ENCODE data around the gene PIM1.
"Not testable (repeated sequence)": the region's sequence is repeated elsewhere in the genome, so short reads cannot be mapped to it uniquely, and the experiment has no call there.

PIM1 gene

GRCh38 chr6:37169496-37170272 is at the start of gene PIM1:
Gene PIM1, plus strand, starts transcription at chr6:37170152. Its CDS starts 424 bp downstream, at chr6:37170576.
- DNase-seq (ENCODE audit: low read depth): peak; percentile 100

- DNase-seq (ENCODE audit: low read depth): no peak
Observed at GRCh38 chr6:37121556-37121955, 48.4 kb upstream of the PIM1 start.

GRCh38 chr6:37122861-37123260 is 47.1 kb upstream of the PIM1 start:
- no peak for DNase-seq (ENCODE audit: low read depth)

GRCh38 chr6:37123957-37124729 is 45.8 kb upstream of the PIM1 start:
- DNase-seq (ENCODE audit: low read depth): no peak

GRCh38 chr6:37125774-37126492 is 44.0 kb upstream of the PIM1 start:
- no peak for DNase-seq (ENCODE audit: low read depth)

- DNase-seq (ENCODE audit: low read depth): no peak
Observed at GRCh38 chr6:37126493-37126958, 43.4 kb upstream of the PIM1 start.

GRCh38 chr6:37126961-37127616 is 42.9 kb upstream of the PIM1 start:
- DNase-seq (ENCODE audit: low read depth): no peak

- DNase-seq (ENCODE audit: low read depth): no peak
Observed at GRCh38 chr6:37127961-37128862, 41.7 kb upstream of the PIM1 start.

- DNase-seq (ENCODE audit: low read depth): not testable (repeated sequence)
Observed at GRCh38 chr6:37128863-37129443, 41.0 kb upstream of the PIM1 start.

- no peak for DNase-seq (ENCODE audit: low read depth)
Observed at GRCh38 chr6:37129566-37129965, 40.4 kb upstream of the PIM1 start.

- no peak for DNase-seq (ENCODE audit: low read depth)
Observed at GRCh38 chr6:37130704-37131103, 39.2 kb upstream of the PIM1 start.

GRCh38 chr6:37131104-37131959 is 38.6 kb upstream of the PIM1 start:
- DNase-seq (ENCODE audit: low read depth): no peak

- DNase-seq (ENCODE audit: low read depth): no peak
Observed at GRCh38 chr6:37131960-37132253, 38.0 kb upstream of the PIM1 start.

GRCh38 chr6:37134036-37134395 is 35.9 kb upstream of the PIM1 start:
- no peak for DNase-seq (ENCODE audit: low read depth)

- DNase-seq (ENCODE audit: low read depth): no peak
Observed at GRCh38 chr6:37134396-37135191, 35.4 kb upstream of the PIM1 start.

- DNase-seq (ENCODE audit: low read depth): no peak
Observed at GRCh38 chr6:37135835-37136694, 33.9 kb upstream of the PIM1 start.

GRCh38 chr6:37136821-37137200 is 33.1 kb upstream of the PIM1 start:
- DNase-seq (ENCODE audit: low read depth): no peak

Measured in activated T-cell treated with anti-CD3 and anti-CD28 coated beads for 48 hours (primary cell).